Heart left ventricle (tissue), 16 donors: Measurements from ENCODE around the gene AFF3. TPM values are rescaled to one million over a fixed set of nuclear protein-coding genes. Genes with fewer than 3 reads are reported as not detected.

Experiments used
- ATAC-seq, 4 donors: fragments of 200-7000 bp; cut with Tn5 transposase; one replicate each; pipeline ENCODE4 v1.9.1; 2020 to 2022; ENCODE audit warnings: moderate library complexity in 4 of 4, mild to moderate bottlenecking in 3 of 4, moderate number of reproducible peaks in 1 of 4
- DNase-seq, 5 donors: peaks; one replicate each; pipeline ENCODE4 v3.0.0-alpha.2; 2020
- H3K27ac ChIP-seq, 12 donors: fragments of 200-600 bp; sonication (generic) in 4 of 12; one replicate each; pipeline versions ENCODE4 v1.5.0 to v1.8.0; 2016 to 2022; ENCODE audit warnings: mild to moderate bottlenecking in 2 of 12
- H3K27me3 ChIP-seq, 9 donors: fragments of 200-600 bp; sonication (generic) in 2 of 9; one replicate each; pipeline versions ENCODE4 v1.5.1 to v1.8.0; 2016 to 2022; ENCODE audit warnings: mild to moderate bottlenecking in 3 of 9
- H3K36me3 ChIP-seq, 9 donors: fragments of 200-600 bp; sonication (generic) in 2 of 9; one replicate each; pipeline versions ENCODE4 v1.5.0 to v1.8.0; 2018 to 2022; ENCODE audit warnings: mild to moderate bottlenecking in 2 of 9
- H3K4me1 ChIP-seq, 12 donors: fragments of 200-600 bp; sonication (generic) in 4 of 12; one replicate each; pipeline versions ENCODE4 v1.5.0 to v1.8.0; 2016 to 2022; ENCODE audit warnings: mild to moderate bottlenecking in 3 of 12
- H3K4me3 ChIP-seq, 12 donors: fragments of 200-600 bp; sonication (generic) in 4 of 12; one replicate each; pipeline versions ENCODE4 v1.5.0 to v1.8.0; 2017 to 2022; ENCODE audit warnings: mild to moderate bottlenecking in 9 of 12, moderate library complexity in 4 of 12
- H3K9me3 ChIP-seq, 12 donors: fragments of 200-600 bp; sonication (generic) in 4 of 12; one replicate each; pipeline versions ENCODE4 v1.5.0 to v1.8.0; 2016 to 2022; ENCODE audit warnings: mild to moderate bottlenecking in 1 of 12
- CTCF ChIP-seq, 12 donors: fragments of 200-600 bp; sonication (generic) in 4 of 12; IDR thresholded peaks; one replicate each; pipeline versions ENCODE4 v1.5.0 to v1.8.0; 2018 to 2022; ENCODE audit warnings: antibody characterized with exemption in 12 of 12, mild to moderate bottlenecking in 5 of 12
- POLR2A ChIP-seq, 2 donors: fragments of 450-650 bp; IDR thresholded peaks; one replicate each; pipeline ENCODE4 v1.6.1; 2017; ENCODE audit warnings: antibody characterized with exemption in 2 of 2, mild to moderate bottlenecking in 2 of 2, moderate library complexity in 2 of 2
- WGBS, 4 donors: extraction: QIAGEN DNeasy Blood & Tissue Kit in 2 of 4; methylation state at CpG; one replicate each; pipeline versions ENCODE4 v1.1.5 to v1.1.7; 2013 to 2018; 5-methylcytosine and 5-hydroxymethylcytosine counted together
- intact Hi-C, 10 donors: fragments of 100-400 bp; cut with DNase I; formaldehyde crosslinking; loops; one replicate each; pipeline versions ENCODE4 v1.11.1 to v1.14.2; 2022
- polyA plus RNA-seq, 2 donors: library from polyadenylated mRNA; stranded (reverse); fragments of 200-250 nt; gene quantifications; one replicate each; pipeline ENCODE4 v1.2.3, GENCODE V29; 2013
- total RNA-seq, 9 donors: library from RNA; depleted of rRNA in 2 of 9; stranded (reverse); fragments of >200 nt in 2 of 9; fragmentation: NEBNext Ultra II Directional in 3 of 9; extraction: Animal tissue kit (Norgen Biotek cat#: 25700) in 3 of 9; gene quantifications; one replicate each; pipeline versions ENCODE4 v1.1.0 to v1.2.4, GENCODE V29; 2016 to 2023
- donor health status: ischemic (EF 13 %, LVEDD 7.1; RV severe dilation, severe dysfunction).
- donor health status: healthy with polysubstance abuse.
- donor health status: DM: no; HTN: yes; CAD: no.
- donor health status: DM: no; HTN: no; CAD: no.
- donor health status: ischemic (EF 25% LVEDD 6.9; RV normal size, moderate dysfunction).
- donor health status: ischemic (EF 25% LVEDD 5.7; RV mildly dilated, moderate dysfunction).
- donor health status: healthy.
- donor health status: DM: yes; HTN: yes; CAD: no.
- donor health status: ischemic (EF 35%, LVEDD 5.7; RV mildly dilated, moderate dysfunction).
- donor health status: nonischemic (EF 11% LVEDD 7.7; RV severe dilation, severe dysfunction).
- donor health status: DM: yes; HTN: yes; CAD: no.
- donor health status: PGD.
- donor health status: ischemic (EF 29% LVEDD 5.4; RV normal size, mild dysfunction).
- donor health status: nonischemic (EF 23%, LVEDD 6.1; RV moderate dilation, normal function).

AFF3 gene
- total and polyA plus RNA-seq, 11 donors: 1.3 to 15.5 (median 4.7) TPM

GRCh38 chr2:99652862-99653261 is 489.5 kb downstream of the AFF3 start:
- intact Hi-C loops: loop anchor here in 1 of 10 donors (5.0 kb wide), 1 partner anchor 44 kb away; no protein-coding TSS in a partner anchor
- Histone ChIP-seq H3K4me3 (no peak overlapping the region), H3K9me3 (peaks cover 0 to 3% (median 0%) of the 10 kb centered on the region in 12 donors), H3K4me1 (peaks cover 0 to 30% (median 13%) of the 10 kb centered on the region in 12 donors), H3K36me3 (no peaks in the 10 kb centered on the region), H3K27ac (no peak overlapping the region), H3K27me3 (no peaks in the 10 kb centered on the region)
- no peak for ATAC-seq
- TF ChIP-seq CTCF (IDR thresholded peaks at IDR 0.05) (no peak), POLR2A (IDR thresholded peaks at IDR 0.05) (no peak)
- no peak for DNase-seq
- 71 to 85% (median 77%) methylated on average over 8 of the region's 8 CpGs for WGBS, 4 donors

- H3K36me3 ChIP-seq: no peaks in the 10 kb centered on the region
- intact Hi-C loops: loop anchor here in 1 of 10 donors (5.0 kb wide), 1 partner anchor 45 kb away; no protein-coding TSS in a partner anchor
- no peak overlapping the region for H3K4me3 ChIP-seq
- ATAC-seq (no peak), DNase-seq (no peak)
- H3K9me3 ChIP-seq: peaks cover 0 to 3% (median 0%) of the 10 kb centered on the region in 12 donors
- no peak overlapping the region for H3K27ac ChIP-seq
- peaks cover 0 to 27% (median 10%) of the 10 kb centered on the region in 12 donors for H3K4me1 ChIP-seq
- TF ChIP-seq CTCF (IDR thresholded peaks at IDR 0.05) (no peak), POLR2A (IDR thresholded peaks at IDR 0.05) (no peak)
- WGBS, 4 donors: 81 to 85% (median 83%) methylated on average over 9 of the region's 9 CpGs
- no peaks in the 10 kb centered on the region for H3K27me3 ChIP-seq
These were observed 490.3 kb downstream of the AFF3 start for GRCh38 chr2:99651930-99652670.

GRCh38 chr2:99648906-99649789 is 493.2 kb downstream of the AFF3 start:
- Histone ChIP-seq H3K4me1 (peaks cover 0 to 32% (median 14%) of the 10 kb centered on the region in 12 donors), H3K9me3 (peaks cover 0 to 3% (median 0%) of the 10 kb centered on the region in 12 donors), H3K36me3 (no peaks in the 10 kb centered on the region), H3K27ac (peak overlapping the region in 9 of 12 donors; percentile 26 to 88 (median 72)), H3K4me3 (no peak overlapping the region), H3K27me3 (no peaks in the 10 kb centered on the region)
- 67 to 72% (median 71%) methylated on average over 13 of the region's 13 CpGs for WGBS, 4 donors
- peak in 1 of 4 donors; percentile 8 for ATAC-seq
- no peak for TF ChIP-seq CTCF (IDR thresholded peaks at IDR 0.05)
- TF ChIP-seq POLR2A (IDR thresholded peaks at IDR 0.05): no peak
- DNase-seq: no peak
- intact Hi-C loops: no loop called here
